ENCODE measurements around the gene AADAT. TPM values are rescaled to one million over a fixed set of nuclear protein-coding genes. Genes with fewer than 3 reads are reported as not detected.
"Not testable (repeated sequence)": the region's sequence is repeated elsewhere in the genome, so short reads cannot be mapped to it uniquely, and the experiment has no call there.

Gene AADAT
- polyA plus RNA-seq, 10 donors, result 8.4 to 22.4 (median 15.4) TPM

- DNase-seq, result peak in 1 of 3 donors; percentile 7
Measured at GRCh38 chr4:170090352-170091052, 746 bp upstream of the AADAT start.

- peak; percentile 33 to 85 (median 34) for DNase-seq
Measured at GRCh38 chr4:170089274-170089667, 485 bp downstream of the AADAT start.

DNA sequence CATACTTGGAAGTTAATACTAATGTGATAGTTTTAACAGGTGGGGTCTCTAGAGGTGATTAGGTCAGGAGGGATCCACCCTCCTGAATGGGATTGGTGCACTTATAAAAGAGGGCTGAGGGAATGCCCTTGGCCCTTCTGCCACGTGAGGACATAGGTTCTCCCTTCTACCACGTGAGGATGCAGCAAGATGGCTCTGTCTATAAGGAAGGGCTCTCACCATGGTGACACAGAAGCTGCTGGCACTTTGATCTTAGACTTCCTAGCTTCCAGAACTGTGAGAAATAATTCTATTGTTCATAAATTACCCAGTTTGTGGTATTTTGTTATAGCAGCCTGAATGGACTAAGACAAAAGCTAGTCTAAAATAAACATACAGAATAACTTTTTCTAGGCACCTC is 1.0 kb downstream of the AADAT start:
- DNase-seq, result no peak

GRCh38 chr4:170087163-170087700 is 2.5 kb downstream of the AADAT start:
- DNase-seq, result no peak

DNA sequence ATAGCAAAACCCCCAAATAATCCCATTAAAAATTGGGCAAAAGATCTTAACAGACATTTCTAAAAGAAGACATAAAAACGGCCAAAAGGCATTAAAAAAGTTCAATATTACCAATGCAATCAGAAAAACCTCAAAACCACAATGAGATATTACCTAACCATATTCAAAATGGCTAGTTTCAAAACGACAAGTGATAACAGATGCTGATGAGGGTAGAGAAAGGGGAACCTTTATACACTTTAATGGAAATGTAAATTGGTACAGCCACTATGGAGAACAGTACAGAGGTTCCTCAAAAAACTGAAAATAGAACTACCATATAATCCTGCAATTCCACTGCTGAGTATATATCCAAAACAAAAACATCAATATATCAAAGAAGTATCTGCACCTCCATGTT is 6.2 kb downstream of the AADAT start:
- no peak for DNase-seq

- no peak for DNase-seq
Measured at GRCh38 chr4:170080496-170080895, 9.3 kb downstream of the AADAT start.

GRCh38 chr4:170079981-170080380 is 9.8 kb downstream of the AADAT start:
- DNase-seq, result no peak

DNA sequence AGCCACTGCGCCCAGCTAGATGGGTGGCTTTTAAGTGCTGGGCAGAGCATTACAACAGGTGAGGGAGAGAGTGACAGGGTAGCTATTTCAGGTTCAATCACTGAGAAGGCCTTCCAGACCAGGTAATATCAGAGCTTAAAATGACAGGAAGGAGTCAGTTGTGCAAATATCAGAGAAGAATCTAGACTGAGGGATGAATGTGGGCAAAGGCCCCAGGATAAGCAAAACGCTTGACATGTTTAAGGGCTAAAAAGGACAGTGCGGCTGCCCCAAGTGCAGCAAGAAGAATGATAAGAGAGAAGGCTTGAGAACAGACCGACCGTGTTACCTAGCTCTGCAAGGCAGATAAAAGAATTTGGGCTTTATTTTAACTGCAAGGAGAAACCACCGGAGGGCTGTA is 18.6 kb downstream of the AADAT start:
- no peak for DNase-seq

- no peak for DNase-seq
Measured at GRCh38 chr4:170068438-170069128, 21.2 kb downstream of the AADAT start.

- DNase-seq, result no peak
Measured at GRCh38 chr4:170059421-170059820, 30.3 kb downstream of the AADAT start.

- DNase-seq, result no peak
Measured at GRCh38 chr4:170058826-170059225, 30.9 kb downstream of the AADAT start.

DNA sequence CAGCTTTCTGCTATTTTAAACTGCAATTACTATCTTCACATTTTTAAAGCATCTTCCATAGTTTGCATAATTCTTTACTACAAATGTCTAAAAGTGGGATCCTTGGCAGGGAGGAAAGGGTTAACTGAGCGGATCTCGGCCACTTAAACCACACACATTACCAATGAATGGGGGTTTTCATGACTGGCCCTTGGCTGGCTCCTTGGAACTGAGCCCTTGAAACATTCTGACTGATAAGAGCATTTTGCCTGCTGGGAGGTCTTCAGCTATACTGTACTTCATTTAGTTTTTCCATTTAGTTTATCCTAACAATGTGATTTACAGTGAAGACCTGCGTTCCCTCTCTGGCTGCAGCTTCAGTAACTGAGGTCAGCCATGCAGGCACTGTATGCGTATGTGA is 31.9 kb downstream of the AADAT start:
- DNase-seq, result no peak

GRCh38 chr4:170052919-170053318 is 36.8 kb downstream of the AADAT start:
- DNase-seq, result no peak

- DNase-seq, result no peak
Measured at GRCh38 chr4:170051402-170051801, 38.4 kb downstream of the AADAT start.

DNA sequence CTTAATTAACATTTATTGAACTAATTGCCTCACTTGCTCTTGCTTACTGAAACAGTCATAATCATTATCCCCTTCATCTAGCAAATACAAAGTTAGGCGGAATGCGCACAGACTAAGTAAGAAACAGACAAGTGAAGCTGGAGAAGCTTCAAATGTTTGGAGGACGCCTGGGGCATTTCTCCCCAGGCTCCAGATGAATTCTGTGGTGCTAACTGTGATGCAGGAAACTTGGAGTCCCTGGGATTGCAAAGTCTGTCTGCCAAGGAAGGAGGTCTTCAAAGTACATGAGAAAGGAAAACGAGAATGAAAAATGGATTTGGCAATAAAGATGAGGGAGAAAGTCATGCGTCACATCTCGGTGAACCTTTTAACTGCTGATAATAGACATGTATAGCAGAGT is 40.0 kb downstream of the AADAT start:
- DNase-seq, result no peak

DNA sequence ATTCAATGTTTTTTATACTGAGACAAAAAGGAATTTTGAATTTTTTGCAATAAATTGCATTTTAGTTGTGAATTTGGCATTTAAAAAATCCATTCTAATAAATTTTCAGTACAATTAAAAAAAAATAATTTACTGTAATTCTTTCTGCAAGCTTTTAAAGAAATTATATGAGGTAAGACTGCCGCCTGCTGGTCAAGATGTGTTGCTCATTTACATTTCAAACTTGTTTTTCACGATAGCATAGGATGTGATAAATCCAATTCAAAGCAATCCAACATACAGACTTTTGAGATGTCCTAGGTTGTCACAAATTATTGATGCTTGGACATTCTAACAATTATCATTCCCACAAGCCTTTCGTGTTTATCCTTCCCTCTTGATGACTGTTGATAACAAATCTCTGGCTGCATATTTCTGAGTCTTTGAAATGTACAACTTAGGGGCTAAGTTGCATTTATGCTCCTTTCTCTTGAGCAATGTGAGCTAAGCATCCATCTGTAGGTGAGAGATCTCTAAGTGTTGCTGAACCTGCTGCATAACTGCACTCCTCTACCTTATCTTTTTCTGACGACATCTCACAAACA is 41.9 kb downstream of the AADAT start:
- DNase-seq, result peak; percentile 51 to 73 (median 61)

DNA sequence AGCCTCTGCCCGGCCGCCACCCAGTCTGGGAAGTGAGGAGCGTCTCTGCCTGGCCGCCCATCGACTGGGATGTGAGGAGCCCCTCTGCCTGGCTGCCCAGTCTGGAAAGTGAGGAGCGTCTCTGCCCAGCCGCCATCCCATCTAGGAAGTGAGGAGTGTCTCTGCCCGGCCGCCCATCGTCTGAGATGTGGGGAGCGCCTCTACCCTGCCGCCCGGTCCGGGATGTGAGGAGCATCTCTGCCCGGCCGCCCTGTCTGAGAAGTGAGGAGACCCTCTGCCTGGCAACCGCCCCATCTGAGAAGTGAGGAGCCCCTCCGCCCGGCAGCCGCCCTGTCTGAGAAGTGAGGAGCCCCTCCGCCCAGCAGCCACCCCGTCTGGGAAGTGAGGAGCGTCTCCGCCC is 43.6 kb downstream of the AADAT start:
- DNase-seq, result not testable (repeated sequence)

DNA sequence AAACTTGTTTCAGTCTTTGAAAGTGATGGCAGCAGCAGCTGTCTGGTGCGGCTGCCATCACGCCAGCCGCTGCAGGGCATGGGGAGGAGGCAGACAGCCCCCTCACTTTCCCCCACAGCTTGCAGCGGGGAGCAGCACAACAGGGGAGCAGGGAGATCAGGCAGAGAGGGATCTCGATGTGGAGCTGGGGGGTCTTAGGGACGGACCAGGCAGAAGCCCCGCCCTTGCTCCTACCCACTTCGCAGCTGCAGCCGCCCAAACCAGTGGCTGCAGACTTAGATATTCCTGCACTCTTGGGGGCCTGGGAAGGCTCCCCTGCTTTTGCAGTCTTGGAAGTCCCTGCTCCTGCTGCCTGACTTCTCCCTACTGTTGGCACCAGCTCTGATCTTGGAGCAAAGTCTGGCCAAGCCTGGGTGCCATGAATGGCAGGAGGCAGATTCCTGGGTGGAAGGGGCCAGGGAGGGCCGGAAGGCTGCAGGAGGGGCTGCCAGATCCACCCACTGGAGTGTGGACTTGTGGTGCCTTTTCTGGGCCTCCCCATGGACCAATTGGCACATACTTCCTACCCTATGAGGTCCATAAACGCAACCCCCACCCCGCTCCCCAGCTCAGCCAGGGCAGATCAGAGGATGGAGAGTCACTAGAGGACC is 49.6 kb downstream of the AADAT start:
- DNase-seq, result no peak

GRCh38 chr4:170038769-170039168 is 51.0 kb downstream of the AADAT start:
- no peak for DNase-seq

- no peak for DNase-seq
Measured at GRCh38 chr4:170038232-170038631, 51.5 kb downstream of the AADAT start.

- no peak for DNase-seq
Measured at GRCh38 chr4:170037481-170037880, 52.3 kb downstream of the AADAT start.

GRCh38 chr4:170035845-170036244 is 53.9 kb downstream of the AADAT start:
- DNase-seq, result no peak
